ENCODE measurements around the gene CXXC5.

CXXC5 gene

GRCh38 chr5:139678751-139679750, 30.9 kb downstream of the CXXC5 start:
- H3K4me3 ChIP-seq (ENCODE audit: low read length), result no peak overlapping the region
- no peaks in the 10 kb centered on the region for H3K9me3 ChIP-seq (ENCODE audit: low read length)
- no peaks in the 10 kb centered on the region for H3K27me3 ChIP-seq (ENCODE audit: insufficient read depth, low read length)
- H3K4me1 ChIP-seq (ENCODE audit: insufficient read depth, low read length), result peaks cover 23% of the 10 kb centered on the region
- H2AFZ ChIP-seq (ENCODE audit: low read depth, low read length), result no peak overlapping the region
- H3K36me3 ChIP-seq (ENCODE audit: insufficient read depth, low read length), result peaks cover 41% of the 10 kb centered on the region

- Histone ChIP-seq H3K27me3 (ENCODE audit: insufficient read depth, low read length) (no peaks in the 10 kb centered on the region), H3K4me1 (ENCODE audit: insufficient read depth, low read length) (peaks cover 25% of the 10 kb centered on the region), H2AFZ (ENCODE audit: low read depth, low read length) (no peak overlapping the region), H3K4me3 (ENCODE audit: low read length) (no peak overlapping the region), H3K9me3 (ENCODE audit: low read length) (no peaks in the 10 kb centered on the region), H3K36me3 (ENCODE audit: insufficient read depth, low read length) (peaks cover 49% of the 10 kb centered on the region)
These were observed 32.4 kb downstream of the CXXC5 start for GRCh38 chr5:139680368-139681111.

- H3K36me3 ChIP-seq (ENCODE audit: insufficient read depth, low read length), result peaks cover 49% of the 10 kb centered on the region
- peaks cover 30% of the 10 kb centered on the region for H3K4me1 ChIP-seq (ENCODE audit: insufficient read depth, low read length)
These were observed 32.9 kb downstream of the CXXC5 start for GRCh38 chr5:139681112-139681458.

GRCh38 chr5:139681466-139681865, 33.3 kb downstream of the CXXC5 start:
- Histone ChIP-seq H3K4me1 (ENCODE audit: insufficient read depth, low read length) (peaks cover 33% of the 10 kb centered on the region), H3K27me3 (ENCODE audit: insufficient read depth, low read length) (no peaks in the 10 kb centered on the region), H3K9me3 (ENCODE audit: low read length) (no peaks in the 10 kb centered on the region), H3K36me3 (ENCODE audit: insufficient read depth, low read length) (peaks cover 49% of the 10 kb centered on the region), H3K4me3 (ENCODE audit: low read length) (no peak overlapping the region), H2AFZ (ENCODE audit: low read depth, low read length) (no peak overlapping the region)

More at GRCh38 chr5:139681112-139681458, 32.9 kb downstream of the CXXC5 start:
- Histone ChIP-seq H2AFZ (ENCODE audit: low read depth, low read length) (no peak overlapping the region), H3K27me3 (ENCODE audit: insufficient read depth, low read length) (no peaks in the 10 kb centered on the region), H3K9me3 (ENCODE audit: low read length) (no peaks in the 10 kb centered on the region), H3K4me3 (ENCODE audit: low read length) (no peak overlapping the region)

- H3K4me1 ChIP-seq (ENCODE audit: insufficient read depth, low read length), result peaks cover 34% of the 10 kb centered on the region
- no peaks in the 10 kb centered on the region for H3K9me3 ChIP-seq (ENCODE audit: low read length)
- no peaks in the 10 kb centered on the region for H3K27me3 ChIP-seq (ENCODE audit: insufficient read depth, low read length)
- H3K4me3 ChIP-seq (ENCODE audit: low read length), result no peak overlapping the region
- H3K36me3 ChIP-seq (ENCODE audit: insufficient read depth, low read length), result peaks cover 49% of the 10 kb centered on the region
- no peak overlapping the region for H2AFZ ChIP-seq (ENCODE audit: low read depth, low read length)
These were observed 34.1 kb downstream of the CXXC5 start for GRCh38 chr5:139682016-139682975.

- no peak overlapping the region for H2AFZ ChIP-seq (ENCODE audit: low read depth, low read length)
- no peak overlapping the region for H3K4me3 ChIP-seq (ENCODE audit: low read length)
- H3K9me3 ChIP-seq (ENCODE audit: low read length), result no peaks in the 10 kb centered on the region
- H3K27me3 ChIP-seq (ENCODE audit: insufficient read depth, low read length), result no peaks in the 10 kb centered on the region
- H3K4me1 ChIP-seq (ENCODE audit: insufficient read depth, low read length), result peaks cover 29% of the 10 kb centered on the region
- H3K36me3 ChIP-seq (ENCODE audit: insufficient read depth, low read length), result peaks cover 49% of the 10 kb centered on the region
These were observed 35.4 kb downstream of the CXXC5 start for GRCh38 chr5:139683295-139684271.

GRCh38 chr5:139684350-139684880, 36.3 kb downstream of the CXXC5 start:
- Histone ChIP-seq H3K4me3 (ENCODE audit: low read length) (no peak overlapping the region), H2AFZ (ENCODE audit: low read depth, low read length) (no peak overlapping the region), H3K36me3 (ENCODE audit: insufficient read depth, low read length) (peaks cover 49% of the 10 kb centered on the region), H3K27me3 (ENCODE audit: insufficient read depth, low read length) (no peaks in the 10 kb centered on the region), H3K4me1 (ENCODE audit: insufficient read depth, low read length) (peaks cover 37% of the 10 kb centered on the region), H3K9me3 (ENCODE audit: low read length) (no peaks in the 10 kb centered on the region)

GRCh38 chr5:139684881-139685749, 37.0 kb downstream of the CXXC5 start:
- Histone ChIP-seq H3K36me3 (ENCODE audit: insufficient read depth, low read length) (peaks cover 43% of the 10 kb centered on the region), H3K4me3 (ENCODE audit: low read length) (no peak overlapping the region), H3K4me1 (ENCODE audit: insufficient read depth, low read length) (peaks cover 44% of the 10 kb centered on the region), H3K27me3 (ENCODE audit: insufficient read depth, low read length) (no peaks in the 10 kb centered on the region), H3K9me3 (ENCODE audit: low read length) (no peaks in the 10 kb centered on the region), H2AFZ (ENCODE audit: low read depth, low read length) (no peak overlapping the region)

GRCh38 chr5:139685886-139686285, 37.7 kb downstream of the CXXC5 start:
- Histone ChIP-seq H3K4me3 (ENCODE audit: low read length) (no peak overlapping the region), H2AFZ (ENCODE audit: low read depth, low read length) (no peak overlapping the region), H3K36me3 (ENCODE audit: insufficient read depth, low read length) (peaks cover 36% of the 10 kb centered on the region), H3K9me3 (ENCODE audit: low read length) (no peaks in the 10 kb centered on the region), H3K4me1 (ENCODE audit: insufficient read depth, low read length) (peaks cover 52% of the 10 kb centered on the region), H3K27me3 (ENCODE audit: insufficient read depth, low read length) (no peaks in the 10 kb centered on the region)

GRCh38 chr5:139686356-139686705, 38.2 kb downstream of the CXXC5 start:
- H3K4me1 ChIP-seq (ENCODE audit: insufficient read depth, low read length), result peaks cover 56% of the 10 kb centered on the region
- H3K36me3 ChIP-seq (ENCODE audit: insufficient read depth, low read length), result peaks cover 31% of the 10 kb centered on the region
- H3K4me3 ChIP-seq (ENCODE audit: low read length), result no peak overlapping the region
- no peaks in the 10 kb centered on the region for H3K27me3 ChIP-seq (ENCODE audit: insufficient read depth, low read length)
- no peaks in the 10 kb centered on the region for H3K9me3 ChIP-seq (ENCODE audit: low read length)
- H2AFZ ChIP-seq (ENCODE audit: low read depth, low read length), result no peak overlapping the region

Measured in neuron (in vitro differentiated cells).